Measurements from ENCODE around the gene TMSB4X. TPM values are rescaled to one million over a fixed set of nuclear protein-coding genes. Genes with fewer than 3 reads are reported as not detected.

Gene TMSB4X
- total RNA-seq, 2 experiments from 2014 or later: 1,476 to 1,540 TPM

- intact Hi-C loops (cut with micrococcal nuclease; ENCODE audit: unreplicated experiment): no loop called here
These were observed 7.0 kb upstream of the TMSB4X start for GRCh38 chrX:12967711-12968465.

GRCh38 chrX:12970691-12971202, 4.2 kb upstream of the TMSB4X start:
- CTCF ChIA-PET (ENCODE audit: unreplicated experiment): no interaction called here
- DNase-seq (ENCODE audit: low spot score): no peak

More at GRCh38 chrX:12967711-12968465, 7.0 kb upstream of the TMSB4X start:
- no TSS peak for BruUV-seq (replicated peaks)
- no peaks in the 10 kb centered on the region for H4K20me1 ChIP-seq (ENCODE audit: insufficient read depth, low read length)
- H3K9me3 ChIP-seq (ENCODE audit: low read length): no peaks in the 10 kb centered on the region
- no peak overlapping the region for H2AFZ ChIP-seq (ENCODE audit: low read length)
- no peak overlapping the region for H3K4me2 ChIP-seq (ENCODE audit: low read length)
- peaks cover 2% of the 10 kb centered on the region; the same call in 1 of the 2 replicates for H3K79me2 ChIP-seq (ENCODE audit: insufficient read depth, low read depth, low read length)
- TF ChIP-seq CTCF (conservative IDR thresholded peaks at IDR 0.05; ENCODE audit: low read length): no peak
- no peak for TF ChIP-seq EZH2phosphoT487 (IDR thresholded peaks at IDR 0.05; ENCODE audit: borderline replicate concordance, low read depth, low read length)
- ChIA-PET POLR2A (interaction anchor here (0.7 to 9.9 kb wide), 2 partner anchors 10 to 480 kb away, joined by 3 to 148 read pairs; no protein-coding TSS in a partner anchor), CTCF (ENCODE audit: unreplicated experiment) (interaction anchor here (0.6 kb wide), 1 partner anchor 253 kb away, joined by 3 read pairs; no protein-coding TSS in a partner anchor)
- H3K4me1 ChIP-seq (ENCODE audit: insufficient read depth, low read length, poor library complexity, severe bottlenecking): peaks cover 32% of the 10 kb centered on the region
- H3K4me3 ChIP-seq (ENCODE audit: low read depth, low read length, poor library complexity, severe bottlenecking): no peak overlapping the region
- no peaks in the 10 kb centered on the region for H3K36me3 ChIP-seq (ENCODE audit: insufficient read depth, low read length)
- DNase-seq (ENCODE audit: low spot score): no peak
- H3K27ac ChIP-seq (ENCODE audit: low read depth, low read length, poor library complexity, severe bottlenecking): no peak overlapping the region
- no peaks in the 10 kb centered on the region for H3K9me2 ChIP-seq (ENCODE audit: insufficient read depth, low read length)

More at GRCh38 chrX:12970691-12971202, 4.2 kb upstream of the TMSB4X start:
- H3K36me3 ChIP-seq (ENCODE audit: insufficient read depth, low read length): peaks cover 8% of the 10 kb centered on the region
- BruUV-seq (replicated peaks): no TSS peak
- H3K9me2 ChIP-seq (ENCODE audit: insufficient read depth, low read length): no peaks in the 10 kb centered on the region
- intact Hi-C loops (cut with micrococcal nuclease; ENCODE audit: unreplicated experiment): loop anchor here (5.0 kb wide), 1 partner anchor 762 kb away; the partner anchor contains the start of genes OFD1 and TRAPPC2
- H3K9me3 ChIP-seq (ENCODE audit: low read length): no peaks in the 10 kb centered on the region
- peak overlapping the region; percentile 80; the same call in 1 of the 2 replicates for H2AFZ ChIP-seq (ENCODE audit: low read length)
- peak overlapping the region; percentile 64 for H3K4me3 ChIP-seq (ENCODE audit: low read depth, low read length, poor library complexity, severe bottlenecking)
- H3K4me2 ChIP-seq (ENCODE audit: low read length): peak overlapping the region; percentile 80
- TF ChIP-seq EZH2phosphoT487 (IDR thresholded peaks at IDR 0.05; ENCODE audit: borderline replicate concordance, low read depth, low read length) (no peak), CTCF (conservative IDR thresholded peaks at IDR 0.05; ENCODE audit: low read length) (peak; percentile 35; the same call in 1 of the 2 replicates)
- POLR2A ChIA-PET: interaction anchor here (0.6 to 9.9 kb wide), 7 partner anchors 13 to 120 kb away, joined by 5 to 148 read pairs (median 7); no protein-coding TSS in a partner anchor
- peak overlapping the region; percentile 90 for H3K27ac ChIP-seq (ENCODE audit: low read depth, low read length, poor library complexity, severe bottlenecking)
- no peaks in the 10 kb centered on the region for H4K20me1 ChIP-seq (ENCODE audit: insufficient read depth, low read length)
- peaks cover 42% of the 10 kb centered on the region for H3K4me1 ChIP-seq (ENCODE audit: insufficient read depth, low read length, poor library complexity, severe bottlenecking)
- peaks cover 20% of the 10 kb centered on the region for H3K79me2 ChIP-seq (ENCODE audit: insufficient read depth, low read depth, low read length)

Measured in OCI-LY7 (cell line).